Hematopoietic multipotent progenitor cell treated with erythropoietin and hydrocortisone succinate and interleukin-3 and kit ligand, for 4 days (in vitro differentiated cells): ENCODE results near the gene NR6A1.
"Not testable (repeated sequence)": the region's sequence is repeated elsewhere in the genome, so short reads cannot be mapped to it uniquely, and the experiment has no call there.

Source experiments
- DNase-seq: peaks from one replicate; pipeline ENCODE4 v3.0.0-alpha.2; 2015

Gene NR6A1

GRCh38 chr9:124652615-124653393 is 118.3 kb downstream of the NR6A1 start:
- no peak for DNase-seq

- no peak for DNase-seq
Observed at GRCh38 chr9:124652203-124652602, 118.9 kb downstream of the NR6A1 start.

- no peak for DNase-seq
Observed at GRCh38 chr9:124645274-124645673, 125.8 kb downstream of the NR6A1 start.

DNA sequence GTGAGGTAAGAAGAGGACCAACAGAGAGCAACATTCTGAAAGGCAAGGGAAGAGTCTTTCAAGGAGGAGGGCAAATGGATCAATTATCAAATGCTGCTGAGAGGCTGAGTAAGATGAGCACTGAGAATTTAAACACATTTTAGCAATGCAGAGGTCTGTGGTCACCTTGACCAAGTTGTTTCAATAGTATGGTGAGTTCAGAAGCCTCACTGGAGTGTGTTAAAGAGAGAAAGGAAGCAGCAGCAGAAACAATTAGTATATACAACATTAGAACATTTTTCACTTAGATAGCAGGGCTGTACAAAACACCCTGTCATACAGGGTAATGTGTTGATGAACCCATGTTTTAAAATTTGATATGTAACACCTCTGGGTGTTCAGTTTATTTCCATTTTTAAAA is 131.5 kb downstream of the NR6A1 start:
- no peak for DNase-seq

- DNase-seq: no peak
Observed at GRCh38 chr9:124635285-124635684, 135.8 kb downstream of the NR6A1 start.

GRCh38 chr9:124632077-124632621 is 139.0 kb downstream of the NR6A1 start:
- DNase-seq: peak; percentile 65

DNA sequence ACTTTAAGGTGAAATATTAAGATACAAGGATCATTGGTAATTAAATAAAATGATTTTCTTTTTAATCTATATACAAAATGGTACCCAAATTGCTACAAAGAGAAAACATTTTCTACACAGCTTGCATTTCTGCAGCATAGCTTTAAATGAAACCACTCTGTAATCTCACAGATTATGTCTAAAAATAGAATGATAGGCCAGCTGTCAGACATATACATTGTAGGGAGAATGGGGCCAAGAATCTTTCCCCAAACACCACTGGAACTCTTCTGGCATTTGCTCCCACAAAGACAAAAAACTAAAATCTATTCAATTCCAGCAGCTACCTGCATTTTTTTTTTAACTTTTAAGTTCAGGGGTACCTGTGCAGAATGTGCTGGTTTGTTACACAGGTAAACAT is 139.8 kb downstream of the NR6A1 start:
- no peak for DNase-seq

DNA sequence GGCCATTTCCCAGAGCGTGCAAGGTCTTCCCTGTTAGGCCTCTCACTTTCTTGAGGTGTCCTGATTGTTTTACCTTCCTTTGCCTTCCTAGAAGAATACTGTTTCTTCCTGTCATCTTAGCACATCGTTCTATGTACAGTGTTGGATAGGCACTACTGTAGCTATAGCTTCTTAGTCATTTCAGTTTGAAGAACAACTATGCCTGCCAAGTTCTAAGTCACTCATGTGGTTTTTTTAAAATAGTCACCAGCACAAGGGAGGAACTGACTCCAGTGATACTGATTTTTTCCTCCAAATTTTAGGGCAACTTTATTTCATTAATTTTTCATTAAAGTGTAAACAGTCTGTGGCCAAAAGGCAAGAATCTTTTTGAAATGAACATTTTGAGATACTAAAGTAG is 141.5 kb downstream of the NR6A1 start:
- DNase-seq: peak; percentile 52

- no peak for DNase-seq
Observed at GRCh38 chr9:124628741-124629140, 142.4 kb downstream of the NR6A1 start.

GRCh38 chr9:124626276-124626675 is 144.8 kb downstream of the NR6A1 start:
- no peak for DNase-seq

DNA sequence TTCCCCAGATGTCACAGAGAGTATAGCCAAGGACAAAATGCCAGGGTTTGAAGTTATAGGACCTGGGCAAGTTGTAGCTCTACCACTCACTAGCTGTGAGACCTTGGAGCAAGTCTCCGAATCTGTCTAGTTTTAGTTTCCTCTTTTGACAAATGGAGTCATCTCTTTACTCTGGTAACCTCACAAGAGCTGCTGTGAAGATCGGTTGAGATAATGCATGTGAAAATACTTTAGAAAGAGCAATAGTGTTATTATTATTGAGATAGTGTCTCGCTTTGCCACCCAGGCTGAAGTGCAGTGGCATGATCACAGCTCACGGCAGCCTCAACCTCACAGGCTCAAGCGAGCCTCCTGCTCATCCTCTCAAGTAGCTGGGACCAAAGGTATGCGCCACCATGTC is 146.0 kb downstream of the NR6A1 start:
- DNase-seq: peak; percentile 14

GRCh38 chr9:124624735-124624992 is 146.4 kb downstream of the NR6A1 start:
- no peak for DNase-seq

DNA sequence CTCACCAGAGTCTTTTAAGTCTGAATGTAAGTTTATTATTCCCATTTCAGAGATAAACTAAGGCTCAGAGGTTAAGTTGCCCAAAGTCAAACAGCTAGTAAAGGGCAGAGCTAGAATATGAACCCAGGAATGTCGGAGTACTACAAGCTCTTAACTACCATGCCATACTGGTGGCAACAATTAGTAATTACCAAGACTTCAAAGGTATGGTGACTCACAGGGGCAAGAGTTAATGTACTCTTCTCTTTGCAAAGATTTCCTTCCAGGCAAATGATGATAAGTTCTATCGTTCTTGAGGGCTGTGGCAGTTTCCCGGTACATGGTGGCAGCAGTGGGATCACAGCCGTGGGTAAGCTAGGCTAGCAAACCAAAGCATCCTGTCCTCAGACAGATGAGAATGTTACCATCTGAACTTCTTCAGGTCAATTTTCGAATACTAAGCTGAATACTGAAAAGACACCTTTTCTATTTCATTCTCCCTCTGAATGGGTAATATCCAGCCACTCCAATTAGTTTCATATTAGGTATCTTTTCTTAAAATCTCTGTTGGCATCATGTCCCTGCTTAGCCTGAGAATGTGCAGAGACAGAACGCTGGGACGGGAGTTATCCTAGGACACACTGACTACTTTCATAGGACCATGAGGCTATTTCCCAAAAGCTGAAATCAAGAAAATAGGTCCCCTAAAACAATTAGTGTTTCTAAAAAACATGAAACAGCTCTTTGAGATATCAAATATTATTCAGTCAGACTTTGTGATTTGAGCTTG is 147.0 kb downstream of the NR6A1 start:
- no peak for DNase-seq

- peak; percentile 16 for DNase-seq
Observed at GRCh38 chr9:124622882-124623281, 148.2 kb downstream of the NR6A1 start.

- DNase-seq: peak; percentile 55
Observed at GRCh38 chr9:124621371-124622328, 149.5 kb downstream of the NR6A1 start.

GRCh38 chr9:124618476-124618875 is 152.6 kb downstream of the NR6A1 start:
- no peak for DNase-seq

DNA sequence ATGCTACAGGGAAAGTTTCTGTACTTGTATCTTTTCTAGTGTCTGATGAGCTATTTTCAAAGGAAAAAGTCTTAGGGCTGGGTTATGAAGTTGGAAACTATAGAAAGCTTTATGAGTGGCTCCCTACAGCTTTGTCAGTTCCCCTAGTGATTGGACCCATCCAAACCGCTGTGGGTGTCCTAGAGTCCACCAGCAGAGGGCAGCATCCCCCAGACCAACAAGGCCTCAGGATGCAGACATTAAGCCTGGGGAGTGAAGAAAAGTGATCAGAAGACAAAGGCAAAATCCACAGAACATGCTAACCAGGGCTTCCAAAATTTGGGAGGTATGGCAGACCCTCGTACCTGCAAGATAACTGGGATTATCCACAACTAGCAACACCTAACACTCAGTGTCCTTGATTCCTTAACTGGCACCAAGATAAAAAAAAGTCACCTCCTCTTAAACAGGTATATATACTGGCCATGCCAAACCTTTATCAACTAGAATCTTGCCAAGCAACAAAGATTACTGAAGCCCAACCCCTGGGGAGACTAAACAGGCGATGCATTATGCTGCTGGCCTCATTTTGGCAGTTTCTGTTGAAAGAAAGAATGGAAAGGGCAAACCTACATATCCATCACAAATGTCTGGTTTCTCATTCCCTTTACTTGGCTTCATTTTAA is 153.5 kb downstream of the NR6A1 start:
- peak; percentile 90 for DNase-seq

DNA sequence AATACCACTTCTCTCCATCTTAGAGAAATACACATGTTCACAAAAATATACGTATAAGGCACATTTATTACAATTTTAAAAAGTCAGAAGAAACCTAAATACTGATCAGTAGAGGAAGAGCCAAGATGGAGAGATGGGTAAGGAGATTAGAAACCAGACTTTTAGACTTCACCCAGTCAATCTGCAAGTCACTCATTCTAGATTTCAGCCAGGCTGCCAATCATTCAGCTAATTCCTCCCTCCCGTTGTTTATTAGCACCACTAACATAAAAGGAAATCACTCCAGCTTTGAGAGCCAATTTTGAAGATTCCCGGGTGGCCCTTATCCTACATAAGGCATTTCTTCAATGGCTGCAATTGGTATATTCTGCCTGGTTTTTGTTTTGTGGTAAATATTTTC is 154.2 kb downstream of the NR6A1 start:
- DNase-seq: no peak

- not testable (repeated sequence) for DNase-seq
Observed at GRCh38 chr9:124615840-124616239, 155.3 kb downstream of the NR6A1 start.

- no peak for DNase-seq
Observed at GRCh38 chr9:124615100-124615742, 155.9 kb downstream of the NR6A1 start.

GRCh38 chr9:124613849-124614248 is 157.3 kb downstream of the NR6A1 start:
- DNase-seq: peak; percentile 33

GRCh38 chr9:124611106-124611505 is 160.0 kb downstream of the NR6A1 start:
- no peak for DNase-seq
